Lung (tissue), 12 donors: ENCODE results near the gene CD48. TPM values are rescaled to one million over a fixed set of nuclear protein-coding genes. Genes with fewer than 3 reads are reported as not detected.
A peak's percentile ranks its signal among the peaks of the same experiment; 100 is the strongest.

Experiments used
- ATAC-seq: fragments of 200-7000 bp; cut with Tn5 transposase; one replicate; pipeline ENCODE4 v1.9.1; 2020; ENCODE audit warnings: moderate number of reproducible peaks; ENCODE audit not compliant: insufficient read depth, low FRiP score
- DNase-seq, 3 donors: peaks; one replicate each; pipeline ENCODE4 v3.0.0-alpha.2; 2013 to 2017
- H3K27ac ChIP-seq, 2 donors: one replicate each; pipeline ENCODE4 v1.5.1; 2013; ENCODE audit warnings: mild to moderate bottlenecking in 2 of 2, moderate library complexity in 2 of 2, control low read depth in 1 of 2, inconsistent platforms in 1 of 2, low read depth in 1 of 2, low read length in 1 of 2
- H3K27me3 ChIP-seq, 3 donors: one replicate each; pipeline ENCODE4 v1.5.1; 2013; ENCODE audit warnings: low read length in 2 of 3; ENCODE audit not compliant: control insufficient read depth in 3 of 3, insufficient read depth in 3 of 3
- H3K36me3 ChIP-seq, 4 donors: one replicate each; pipeline ENCODE4 v1.5.1; 2013; ENCODE audit warnings: low read length in 4 of 4, mild to moderate bottlenecking in 1 of 4, moderate library complexity in 1 of 4; ENCODE audit not compliant: control insufficient read depth in 4 of 4, insufficient read depth in 4 of 4
- H3K4me1 ChIP-seq, 5 donors: one replicate each; pipeline ENCODE4 v1.5.1; 2013; ENCODE audit warnings: low read length in 5 of 5, mild to moderate bottlenecking in 2 of 5, moderate library complexity in 1 of 5; ENCODE audit not compliant: control insufficient read depth in 5 of 5, insufficient read depth in 5 of 5
- H3K4me3 ChIP-seq: one replicate; pipeline ENCODE4 v1.5.1; 2013; ENCODE audit warnings: mild to moderate bottlenecking, control low read depth, moderate library complexity
- H3K9ac ChIP-seq, 2 donors: one replicate each; pipeline ENCODE4 v1.5.1; 2013; ENCODE audit warnings: low read length in 2 of 2, control low read depth in 1 of 2; ENCODE audit not compliant: insufficient read depth in 1 of 2
- H3K9me3 ChIP-seq, 4 donors: one replicate each; pipeline ENCODE4 v1.5.1; 2013; ENCODE audit warnings: low read length in 3 of 4, mild to moderate bottlenecking in 1 of 4, moderate library complexity in 1 of 4; ENCODE audit not compliant: control insufficient read depth in 4 of 4, insufficient read depth in 3 of 4
- CTCF ChIP-seq: IDR thresholded peaks from 2 replicates; pipeline ENCODE4 v1.5.1; 2012; ENCODE audit warnings: mild to moderate bottlenecking; ENCODE audit errors: control extremely low read depth, extremely low read depth
- WGBS, 2 donors: extraction: QIAGEN DNeasy Blood & Tissue Kit; methylation state at CpG; one replicate each; pipeline ENCODE4 v1.1.7; 2013; 5-methylcytosine and 5-hydroxymethylcytosine counted together
- polyA plus RNA-seq, 2 donors: library from polyadenylated mRNA; stranded (reverse); fragments of 200-250 nt; gene quantifications; one replicate each; pipeline ENCODE4 v1.2.1, GENCODE V29; 2013
- total RNA-seq, 2 donors: library from RNA; depleted of rRNA in 1 of 2; stranded (reverse); fragments of >200 nt in 1 of 2; gene quantifications; one replicate each; pipeline ENCODE4 v1.2.1, GENCODE V29; 2014 to 2021
- donor health status: control.
- donor health status: control.
- donor health status: Bipolar disorder and iron deficiency.
- donor health status: healthy.
- donor health status: DM: yes; HTN: yes; CAD: no.

CD48 gene
- total and polyA plus RNA-seq, 4 donors, result 16.4 to 126 (median 25.6) TPM

GRCh38 chr1:160727316-160727640 lies 15.7 kb upstream of the CD48 start:
- Histone ChIP-seq H3K27ac (no peak overlapping the region), H3K36me3 (no peaks in the 10 kb centered on the region), H3K4me3 (no peak overlapping the region), H3K9ac (no peak overlapping the region), H3K9me3 (no peaks in the 10 kb centered on the region), H3K27me3 (no peaks in the 10 kb centered on the region), H3K4me1 (no peaks in the 10 kb centered on the region)
- DNase-seq, result no peak
- ATAC-seq, result no peak
- no peak for TF ChIP-seq CTCF

- no peak overlapping the region for H3K27ac ChIP-seq
- no peak overlapping the region for H3K9ac ChIP-seq
- H3K36me3 ChIP-seq, result no peaks in the 10 kb centered on the region
- 6 to 12% methylated on average over 8 of the region's 8 CpGs for WGBS, 2 donors
- H3K27me3 ChIP-seq, result no peaks in the 10 kb centered on the region
- no peaks in the 10 kb centered on the region for H3K9me3 ChIP-seq
- peak; percentile 81 for TF ChIP-seq CTCF
- DNase-seq (peak; percentile 61 to 80 (median 71)), ATAC-seq (peak; percentile 91)
- H3K4me1 ChIP-seq, result no peaks in the 10 kb centered on the region
- no peak overlapping the region for H3K4me3 ChIP-seq
Observed at GRCh38 chr1:160726498-160727315, 15.1 kb upstream of the CD48 start.

- WGBS, 2 donors, result 27 to 51% methylated on average over 3 of the region's 3 CpGs
- no peaks in the 10 kb centered on the region for H3K27me3 ChIP-seq
- no peak overlapping the region for H3K9ac ChIP-seq
- H3K27ac ChIP-seq, result no peak overlapping the region
- peak; percentile 14 for ATAC-seq
- H3K4me1 ChIP-seq, result no peaks in the 10 kb centered on the region
- H3K4me3 ChIP-seq, result no peak overlapping the region
- TF ChIP-seq CTCF, result no peak
- H3K36me3 ChIP-seq, result no peaks in the 10 kb centered on the region
- no peak for DNase-seq
- H3K9me3 ChIP-seq, result no peaks in the 10 kb centered on the region
Observed at GRCh38 chr1:160726114-160726497, 14.5 kb upstream of the CD48 start.
